GM12872 (cell line): ENCODE data around the gene GRIN2A.

Experiments used
- TF ChIP-seq, protein P1 (sequence below): IDR thresholded peaks from 3 replicates; pipeline ENCODE4 v1.5.1; 2011; ENCODE audit warnings: low read depth, mild to moderate bottlenecking, low read length, moderate library complexity; ENCODE audit not compliant: insufficient read depth

GRIN2A gene

DNA sequence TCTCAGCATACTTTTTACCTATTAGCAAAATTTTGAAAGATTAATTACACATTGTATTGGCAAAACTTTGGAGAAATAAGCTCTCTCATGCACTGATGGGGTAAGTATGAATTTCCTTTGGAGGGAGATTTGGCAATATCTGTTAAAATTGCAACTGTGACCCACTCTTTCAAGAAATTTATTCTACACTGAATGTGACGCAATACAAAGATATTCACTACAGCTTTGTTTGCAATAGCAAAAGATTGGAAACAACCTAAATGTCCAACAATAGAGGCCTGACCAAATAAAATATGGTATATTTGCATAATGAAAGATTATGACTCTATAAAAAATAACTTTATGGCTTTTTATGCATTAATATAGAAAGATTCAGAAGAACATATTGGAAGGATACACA, 363.5 kb downstream of the GRIN2A start:
- TF ChIP-seq, protein P1, sequence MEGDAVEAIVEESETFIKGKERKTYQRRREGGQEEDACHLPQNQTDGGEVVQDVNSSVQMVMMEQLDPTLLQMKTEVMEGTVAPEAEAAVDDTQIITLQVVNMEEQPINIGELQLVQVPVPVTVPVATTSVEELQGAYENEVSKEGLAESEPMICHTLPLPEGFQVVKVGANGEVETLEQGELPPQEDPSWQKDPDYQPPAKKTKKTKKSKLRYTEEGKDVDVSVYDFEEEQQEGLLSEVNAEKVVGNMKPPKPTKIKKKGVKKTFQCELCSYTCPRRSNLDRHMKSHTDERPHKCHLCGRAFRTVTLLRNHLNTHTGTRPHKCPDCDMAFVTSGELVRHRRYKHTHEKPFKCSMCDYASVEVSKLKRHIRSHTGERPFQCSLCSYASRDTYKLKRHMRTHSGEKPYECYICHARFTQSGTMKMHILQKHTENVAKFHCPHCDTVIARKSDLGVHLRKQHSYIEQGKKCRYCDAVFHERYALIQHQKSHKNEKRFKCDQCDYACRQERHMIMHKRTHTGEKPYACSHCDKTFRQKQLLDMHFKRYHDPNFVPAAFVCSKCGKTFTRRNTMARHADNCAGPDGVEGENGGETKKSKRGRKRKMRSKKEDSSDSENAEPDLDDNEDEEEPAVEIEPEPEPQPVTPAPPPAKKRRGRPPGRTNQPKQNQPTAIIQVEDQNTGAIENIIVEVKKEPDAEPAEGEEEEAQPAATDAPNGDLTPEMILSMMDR: no peak

DNA sequence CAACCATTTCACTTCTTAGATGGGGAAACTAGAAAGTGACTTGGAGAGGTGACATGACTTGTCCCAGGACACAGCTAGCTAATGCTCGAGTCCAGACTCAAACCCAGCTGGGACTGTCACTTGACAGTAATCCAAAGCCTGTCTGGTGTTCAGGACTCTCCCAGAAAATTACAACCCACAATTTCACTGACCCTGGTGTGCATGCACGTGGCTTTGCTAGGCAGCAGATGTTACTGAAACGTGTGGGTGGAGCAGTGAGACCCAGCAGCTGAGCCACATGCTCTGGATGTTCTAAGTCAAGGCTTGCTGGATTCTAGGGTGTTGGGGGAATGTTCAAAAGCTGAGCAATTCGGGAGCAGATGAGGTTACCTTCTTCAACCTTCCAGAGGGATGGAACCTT, 364.6 kb downstream of the GRIN2A start:
- TF ChIP-seq, protein P1: no peak

DNA sequence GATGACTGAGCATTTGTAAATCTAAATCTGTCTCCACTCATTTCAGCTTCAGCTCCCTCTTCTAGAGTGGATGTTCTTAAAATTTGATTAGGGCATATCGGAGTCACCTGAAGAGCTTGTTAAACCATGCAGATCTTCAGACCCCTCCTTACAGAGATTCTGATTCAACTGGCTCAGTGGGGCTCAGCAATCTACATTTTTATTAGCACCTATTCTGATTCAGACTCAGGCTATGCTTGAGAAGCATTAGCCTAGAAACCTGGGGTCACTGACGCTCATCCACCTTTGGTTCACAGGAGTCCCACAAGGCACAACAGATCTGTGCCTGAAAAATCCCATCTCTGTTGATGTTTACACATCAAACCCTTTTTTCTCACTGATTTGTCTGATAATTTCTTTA, 365.6 kb downstream of the GRIN2A start:
- TF ChIP-seq, protein P1: no peak

DNA sequence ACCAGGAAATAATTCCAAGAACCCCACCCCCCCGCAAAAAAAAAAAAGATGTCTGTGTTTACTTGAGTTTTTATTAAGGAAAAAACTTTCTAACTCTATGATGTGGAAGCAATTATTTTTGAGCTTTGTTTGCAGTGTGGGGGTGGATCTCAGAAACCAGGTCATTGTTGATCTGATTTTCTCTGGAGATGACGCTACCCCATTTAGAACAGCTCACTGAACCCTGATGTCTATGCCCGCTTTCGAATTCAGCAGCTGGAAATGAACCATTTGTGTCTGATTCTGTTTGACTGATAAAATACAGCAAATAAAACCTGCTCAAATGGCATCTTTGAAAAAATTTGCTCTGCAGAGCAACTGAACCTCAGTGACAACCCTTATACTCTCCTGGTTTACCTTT, 368.6 kb downstream of the GRIN2A start:
- TF ChIP-seq, protein P1: no peak

DNA sequence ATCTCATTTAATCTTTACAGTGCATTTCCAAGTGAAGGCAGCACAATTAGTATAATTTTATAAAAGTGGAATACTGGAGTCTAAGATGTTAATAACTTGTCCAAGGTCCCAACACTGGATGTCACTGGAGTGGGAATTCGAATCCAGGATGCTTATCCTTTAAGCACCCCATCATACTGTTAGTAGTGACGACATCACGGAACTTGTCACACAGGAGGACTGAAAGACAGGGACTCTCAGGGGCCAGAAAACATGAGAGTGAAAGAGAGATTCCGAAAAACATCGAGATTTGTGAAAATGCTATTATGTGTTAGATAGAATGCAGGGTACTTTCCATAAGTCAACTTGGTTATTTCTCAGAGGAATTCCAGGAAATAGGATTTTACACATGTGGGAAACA, 374.0 kb downstream of the GRIN2A start:
- TF ChIP-seq, protein P1: no peak

GRCh38 chr16:9807302-9807701, 374.9 kb downstream of the GRIN2A start:
- TF ChIP-seq, protein P1: no peak

- TF ChIP-seq, protein P1: no peak
Measured at GRCh38 chr16:9805109-9805508, 377.1 kb downstream of the GRIN2A start.

DNA sequence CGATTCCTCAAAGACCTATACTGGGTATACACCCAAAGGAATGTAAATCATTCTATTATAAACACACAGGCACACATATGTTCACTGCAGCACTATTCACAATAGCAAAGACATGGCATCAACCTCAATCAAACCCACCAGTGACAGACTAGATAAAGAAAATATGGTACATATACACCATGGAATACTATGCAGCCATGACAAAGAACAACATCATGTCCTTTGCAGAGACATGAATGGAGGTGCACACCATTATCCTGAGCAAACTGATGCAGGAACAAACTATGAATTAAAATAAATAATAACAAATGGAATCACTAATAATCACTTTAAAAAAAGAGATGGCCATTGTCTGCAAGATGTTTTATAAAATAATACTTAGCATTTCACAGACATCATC, 380.1 kb downstream of the GRIN2A start:
- TF ChIP-seq, protein P1: no peak
